Measurements from ENCODE around the gene INPP4B.

The INPP4B gene

GRCh38 chr4:142428715-142429114 is 417.4 kb downstream of the INPP4B start:
- no peaks in the 10 kb centered on the region for H3K4me1 ChIP-seq (ENCODE audit: insufficient read depth, low read length, severe bottlenecking)
- no peaks in the 10 kb centered on the region for H3K79me2 ChIP-seq (ENCODE audit: insufficient read depth, low read length)
- no peak overlapping the region for H3K4me2 ChIP-seq (ENCODE audit: low read length)
- no peaks in the 10 kb centered on the region for H3K36me3 ChIP-seq (ENCODE audit: insufficient read depth, low read length)
- no peaks in the 10 kb centered on the region for H4K20me1 ChIP-seq (ENCODE audit: insufficient read depth, low read length)
- TF ChIP-seq CTCF (IDR thresholded peaks at IDR 0.05; ENCODE audit: low read length) (no peak), EZH2 (IDR thresholded peaks at IDR 0.05; ENCODE audit: borderline replicate concordance, low read length) (no peak)
- H3K27ac ChIP-seq (ENCODE audit: low read depth, low read length, poor library complexity, severe bottlenecking), result no peak overlapping the region
- no peaks in the 10 kb centered on the region for H3K9me2 ChIP-seq (ENCODE audit: low read depth, low read length)
- H3K9ac ChIP-seq (ENCODE audit: low read length), result no peak overlapping the region
- H2AFZ ChIP-seq (ENCODE audit: low read length), result no peak overlapping the region
- no peaks in the 10 kb centered on the region for H3F3A ChIP-seq (ENCODE audit: insufficient read depth, low read length)
- no peaks in the 10 kb centered on the region for H3K9me3 ChIP-seq (ENCODE audit: low read length)
- no peaks in the 10 kb centered on the region for H3K27me3 ChIP-seq (ENCODE audit: insufficient read depth, low read length)
- H3K4me3 ChIP-seq (ENCODE audit: low read depth, low read length, poor library complexity, severe bottlenecking), result no peak overlapping the region

- no peaks in the 10 kb centered on the region for H3K36me3 ChIP-seq (ENCODE audit: insufficient read depth, low read length)
- H3K9me3 ChIP-seq (ENCODE audit: low read length), result no peaks in the 10 kb centered on the region
- H2AFZ ChIP-seq (ENCODE audit: low read length), result no peak overlapping the region
- H3K4me1 ChIP-seq (ENCODE audit: insufficient read depth, low read length, severe bottlenecking), result no peaks in the 10 kb centered on the region
- H3K79me2 ChIP-seq (ENCODE audit: insufficient read depth, low read length), result no peaks in the 10 kb centered on the region
- H4K20me1 ChIP-seq (ENCODE audit: insufficient read depth, low read length), result no peaks in the 10 kb centered on the region
- H3K9me2 ChIP-seq (ENCODE audit: low read depth, low read length), result no peaks in the 10 kb centered on the region
- H3K9ac ChIP-seq (ENCODE audit: low read length), result no peak overlapping the region
- H3K4me2 ChIP-seq (ENCODE audit: low read length), result no peak overlapping the region
- no peak overlapping the region for H3K4me3 ChIP-seq (ENCODE audit: low read depth, low read length, poor library complexity, severe bottlenecking)
- no peaks in the 10 kb centered on the region for H3F3A ChIP-seq (ENCODE audit: insufficient read depth, low read length)
- no peaks in the 10 kb centered on the region for H3K27me3 ChIP-seq (ENCODE audit: insufficient read depth, low read length)
- H3K27ac ChIP-seq (ENCODE audit: low read depth, low read length, poor library complexity, severe bottlenecking), result no peak overlapping the region
- TF ChIP-seq EZH2 (IDR thresholded peaks at IDR 0.05; ENCODE audit: borderline replicate concordance, low read length) (no peak), CTCF (IDR thresholded peaks at IDR 0.05; ENCODE audit: low read length) (no peak)
Observed at GRCh38 chr4:142427456-142427855, 418.6 kb downstream of the INPP4B start.

- H2AFZ ChIP-seq (ENCODE audit: low read length), result no peak overlapping the region
- no peak overlapping the region for H3K4me2 ChIP-seq (ENCODE audit: low read length)
- no peaks in the 10 kb centered on the region for H3K9me3 ChIP-seq (ENCODE audit: low read length)
Observed at GRCh38 chr4:142423861-142424260, 422.2 kb downstream of the INPP4B start.

More at GRCh38 chr4:142423861-142424260, 422.2 kb downstream of the INPP4B start:
- Histone ChIP-seq H3K4me1 (ENCODE audit: insufficient read depth, low read length, severe bottlenecking) (no peaks in the 10 kb centered on the region), H3K36me3 (ENCODE audit: insufficient read depth, low read length) (no peaks in the 10 kb centered on the region), H3K27ac (ENCODE audit: low read depth, low read length, poor library complexity, severe bottlenecking) (no peak overlapping the region), H3K4me3 (ENCODE audit: low read depth, low read length, poor library complexity, severe bottlenecking) (no peak overlapping the region), H3K27me3 (ENCODE audit: insufficient read depth, low read length) (no peaks in the 10 kb centered on the region), H3F3A (ENCODE audit: insufficient read depth, low read length) (no peaks in the 10 kb centered on the region), H3K79me2 (ENCODE audit: insufficient read depth, low read length) (no peaks in the 10 kb centered on the region), H3K9ac (ENCODE audit: low read length) (no peak overlapping the region), H3K9me2 (ENCODE audit: low read depth, low read length) (no peaks in the 10 kb centered on the region), H4K20me1 (ENCODE audit: insufficient read depth, low read length) (no peaks in the 10 kb centered on the region)
- TF ChIP-seq EZH2 (IDR thresholded peaks at IDR 0.05; ENCODE audit: borderline replicate concordance, low read length) (no peak), CTCF (IDR thresholded peaks at IDR 0.05; ENCODE audit: low read length) (no peak)
